HepG2 (cell line): ENCODE data around the gene SEPHS2. TPM values are rescaled to one million over a fixed set of nuclear protein-coding genes. Genes with fewer than 3 reads are reported as not detected.

Experiments
- CREM ChIP-seq, 2 experiments: sonication (generic) in 1 of 2; formaldehyde crosslinking in 1 of 2; IDR thresholded peaks; 2 replicates each; pipeline versions ENCODE4 v1.4.0 to v1.6.1; 2016 to 2020; ENCODE audit warnings: antibody characterized with exemption in 1 of 2, mild to moderate bottlenecking in 1 of 2, missing genetic modification reagents in 1 of 2
- CTCF ChIP-seq: sonication (generic); formaldehyde crosslinking; IDR thresholded peaks from 2 replicates; pipeline ENCODE4 v1.5.0; 2020; ENCODE audit warnings: mild to moderate bottlenecking, missing genetic modification reagents, moderate library complexity
- DNMT3B ChIP-seq: conservative IDR thresholded peaks from 2 replicates; pipeline ENCODE4 v1.6.1; 2016; ENCODE audit warnings: missing biosample characterization, control low read depth
- EEA1 ChIP-seq: sonication (generic); formaldehyde crosslinking; IDR thresholded peaks from 2 replicates; pipeline ENCODE4 v1.5.1; 2020; ENCODE audit warnings: mild to moderate bottlenecking, missing genetic modification reagents, borderline replicate concordance
- FOXA3 ChIP-seq: IDR thresholded peaks from 2 replicates; pipeline ENCODE4 v1.6.1; 2016; ENCODE audit warnings: missing genetic modification reagents, missing compliant biosample characterization
- HDAC1 ChIP-seq: sonication (generic); formaldehyde crosslinking; IDR thresholded peaks from 2 replicates; pipeline ENCODE4 v1.5.1; 2020; ENCODE audit warnings: mild to moderate bottlenecking, missing genetic modification reagents
- MXD3 ChIP-seq: IDR thresholded peaks from 2 replicates; pipeline ENCODE4 v1.6.1; 2016; ENCODE audit warnings: mild to moderate bottlenecking, missing biosample characterization, missing genetic modification reagents
- NR2F6 ChIP-seq, 2 experiments: IDR thresholded peaks; 2 replicates each; pipeline ENCODE4 v1.6.1; 2016; ENCODE audit warnings: antibody characterized with exemption in 1 of 2, mild to moderate bottlenecking in 1 of 2
- PHF5A ChIP-seq: IDR thresholded peaks from one replicate; pipeline ENCODE4 v1.6.1; 2018; ENCODE audit warnings: low read depth, missing genetic modification reagents; ENCODE audit not compliant: unreplicated experiment
- RXRB ChIP-seq: IDR thresholded peaks from 2 replicates; pipeline ENCODE4 v1.6.1; 2016; ENCODE audit warnings: borderline replicate concordance, missing genetic modification reagents, missing compliant biosample characterization
- SOX13 ChIP-seq, 3 experiments: fragments of 450-650 bp in 1 of 3; sonication (generic) in 1 of 3; formaldehyde crosslinking in 1 of 3; IDR thresholded peaks in 2 of 3; conservative IDR thresholded peaks in 1 of 3; 2 replicates each; pipeline versions ENCODE4 v1.5.0 to v1.6.1; 2016 to 2020; ENCODE audit warnings: antibody characterized with exemption in 1 of 3, mild to moderate bottlenecking in 1 of 3, missing compliant biosample characterization in 1 of 3, missing genetic modification reagents in 1 of 3, moderate library complexity in 1 of 3
- SRF ChIP-seq: IDR thresholded peaks from 2 replicates; pipeline ENCODE4 v1.6.1; 2011; ENCODE audit warnings: mild to moderate bottlenecking, low read depth, low read length, moderate library complexity
- TCF7 ChIP-seq: sonication (generic); IDR thresholded peaks from 2 replicates; pipeline ENCODE4 v1.6.1; 2016; ENCODE audit warnings: antibody characterized with exemption, low read depth
- TRIM22 ChIP-seq: fragments of 450-650 bp; IDR thresholded peaks from 2 replicates; pipeline ENCODE4 v1.6.1; 2017
- ZFP82 ChIP-seq: sonication (generic); formaldehyde crosslinking; IDR thresholded peaks from 2 replicates; pipeline ENCODE4 v1.5.1; 2020; ENCODE audit warnings: mild to moderate bottlenecking, missing genetic modification reagents, borderline replicate concordance
- ZNF251 ChIP-seq: sonication (generic); formaldehyde crosslinking; IDR thresholded peaks from 2 replicates; pipeline ENCODE4 v1.9.0; 2021; ENCODE audit warnings: mild to moderate bottlenecking, missing genetic modification reagents
- ZNF629 ChIP-seq: sonication (generic); formaldehyde crosslinking; conservative IDR thresholded peaks from 2 replicates; pipeline ENCODE4 v1.5.0; 2020; ENCODE audit warnings: missing genetic modification reagents
- ZNF710 ChIP-seq: sonication (generic); formaldehyde crosslinking; IDR thresholded peaks from 2 replicates; pipeline ENCODE4 v1.5.0; 2020; ENCODE audit warnings: mild to moderate bottlenecking, missing genetic modification reagents, borderline replicate concordance
- ZNF761 ChIP-seq: sonication (generic); formaldehyde crosslinking; conservative IDR thresholded peaks from 2 replicates; pipeline ENCODE4 v1.4.0; 2020; ENCODE audit warnings: mild to moderate bottlenecking, missing genetic modification reagents
- ZNF782 ChIP-seq: sonication (generic); formaldehyde crosslinking; IDR thresholded peaks from 2 replicates; pipeline ENCODE4 v1.4.0; 2020; ENCODE audit warnings: missing genetic modification reagents, mild to moderate bottlenecking, borderline replicate concordance
- ZNF816 ChIP-seq: sonication (generic); formaldehyde crosslinking; IDR thresholded peaks from 2 replicates; pipeline ENCODE4 v1.8.0; 2022; ENCODE audit warnings: missing genetic modification reagents, mild to moderate bottlenecking, borderline replicate concordance
- polyA plus RNA-seq, 8 experiments: library from polyadenylated mRNA; depleted of rRNA in 3 of 8; stranded (reverse) in 7 of 8; unstranded in 1 of 8; fragments of >200 nt; fragmentation: Illumina TruSeq in 4 of 8; extraction: Trizol in 4 of 8; gene quantifications; 2 replicates each; pipeline versions ENCODE4 v1.2.1 to v1.2.3, GENCODE V29; 2011 to 2016; ENCODE audit warnings: low read depth in 4 of 8, missing spikeins in 1 of 8, mixed read lengths in 1 of 8; ENCODE audit not compliant: insufficient read depth in 1 of 8
- total RNA-seq, 5 experiments: library from RNA; depleted of rRNA; stranded (reverse); fragments of >200 nt; fragmentation: Illumina TruSeq; extraction: Trizol; gene quantifications; 2 replicates each; pipeline ENCODE4 v1.2.3, GENCODE V29; 2016; ENCODE audit warnings: low read depth in 1 of 5
- TF ChIP-seq, protein P1 (sequence below): sonication (generic); formaldehyde crosslinking; IDR thresholded peaks from 2 replicates; pipeline ENCODE4 v1.4.0; 2020; ENCODE audit warnings: missing genetic modification reagents

The SEPHS2 gene
- total and polyA plus RNA-seq, 2 of the 13 experiments (the other 11 are each of a cell fraction or from before 2014, with no cell fraction given): 20.7 to 127 TPM

- peak; percentile 40; the same call in 1 of the 2 replicates for TF ChIP-seq SOX13 (IDR thresholded peaks at IDR 0.05)
- peak in 1 of 2 experiments; percentile 65; a peak in 2 of 4 replicates for TF ChIP-seq SOX13 (CRISPR knock-in tag; conservative IDR thresholded peaks at IDR 0.05 in 1 of 2, IDR thresholded peaks at IDR 0.05 in 1 of 2)
- TF ChIP-seq SRF: no peak
- TF ChIP-seq ZNF251 (CRISPR knock-in tag): no peak
- no peak for TF ChIP-seq MXD3 (CRISPR knock-in tag)
- peak; percentile 92 for TF ChIP-seq FOXA3
- peak; percentile 25; the same call in 1 of the 2 replicates for TF ChIP-seq ZNF710
- TF ChIP-seq CTCF (CRISPR knock-in tag): no peak
- TF ChIP-seq TCF7: peak; percentile 48; the same call in 1 of the 2 replicates
- TF ChIP-seq ZNF629: no peak
- TF ChIP-seq, protein P1, sequence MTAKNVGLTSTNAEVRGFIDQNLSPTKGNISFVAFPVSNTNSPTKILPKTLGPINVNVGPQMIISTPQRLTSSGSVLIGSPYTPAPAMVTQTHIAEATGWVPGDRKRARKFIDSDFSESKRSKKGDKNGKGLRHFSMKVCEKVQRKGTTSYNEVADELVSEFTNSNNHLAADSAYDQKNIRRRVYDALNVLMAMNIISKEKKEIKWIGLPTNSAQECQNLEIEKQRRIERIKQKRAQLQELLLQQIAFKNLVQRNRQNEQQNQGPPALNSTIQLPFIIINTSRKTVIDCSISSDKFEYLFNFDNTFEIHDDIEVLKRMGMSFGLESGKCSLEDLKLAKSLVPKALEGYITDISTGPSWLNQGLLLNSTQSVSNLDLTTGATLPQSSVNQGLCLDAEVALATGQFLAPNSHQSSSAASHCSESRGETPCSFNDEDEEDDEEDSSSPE (CRISPR knock-in tag): no peak
- 0 out of 2 replicates have a peak, but pooled peaks have one; percentile 28 for TF ChIP-seq ZNF816 (CRISPR knock-in tag)
- peak; percentile 34; the same call in 1 of the 2 replicates for TF ChIP-seq NR2F6 (IDR thresholded peaks at IDR 0.05)
- no peak; the same call in none of the 2 replicates for TF ChIP-seq NR2F6 (CRISPR knock-in tag; IDR thresholded peaks at IDR 0.05)
- no peak for TF ChIP-seq TRIM22
- peak; percentile 42; the same call in 1 of the 2 replicates for TF ChIP-seq CREM (IDR thresholded peaks at IDR 0.05)
- TF ChIP-seq CREM (CRISPR knock-in tag; IDR thresholded peaks at IDR 0.05): no peak
- 0 out of 2 replicates have a peak, but pooled peaks have one; percentile 46 for TF ChIP-seq RXRB (CRISPR knock-in tag)
- TF ChIP-seq ZFP82 (CRISPR knock-in tag): no peak
- no peak for TF ChIP-seq DNMT3B (CRISPR knock-in tag)
- peak; percentile 64; the same call in 1 of the 2 replicates for TF ChIP-seq ZNF761 (CRISPR knock-in tag)
- peak; percentile 68; the same call in 1 of the 2 replicates for TF ChIP-seq EEA1 (CRISPR knock-in tag)
- TF ChIP-seq HDAC1 (CRISPR knock-in tag): peak; percentile 52; the same call in 1 of the 2 replicates
- peak; percentile 48 for TF ChIP-seq PHF5A (CRISPR knock-in tag)
- TF ChIP-seq ZNF782 (CRISPR knock-in tag): peak; percentile 34; the same call in 1 of the 2 replicates
Measured at GRCh38 chr16:30437511-30438046, 8.1 kb downstream of the SEPHS2 start (continued).
